Glutamatergic neuron (in vitro differentiated cells): ENCODE measurements around the gene CSTPP1. TPM values are rescaled to one million over a fixed set of nuclear protein-coding genes. Genes with fewer than 3 reads are reported as not detected.

ENCODE experiments used
- DNase-seq: peaks from one replicate; pipeline ENCODE4 v3.0.0; 2022
- H3K27ac Mint-ChIP-seq: one replicate; pipeline ENCODE4 v1.8.0; 2020; ENCODE audit warnings: mild to moderate bottlenecking, mixed read lengths, inconsistent platforms; ENCODE audit not compliant: unreplicated experiment
- H3K27me3 Mint-ChIP-seq: one replicate; pipeline ENCODE4 v1.8.0; 2020; ENCODE audit warnings: mild to moderate bottlenecking, moderate library complexity, mixed read lengths, inconsistent platforms; ENCODE audit not compliant: unreplicated experiment
- H3K36me3 Mint-ChIP-seq: one replicate; pipeline ENCODE4 v1.8.0; 2020; ENCODE audit warnings: mild to moderate bottlenecking, mixed read lengths, inconsistent platforms; ENCODE audit not compliant: unreplicated experiment
- H3K4me1 Mint-ChIP-seq: one replicate; pipeline ENCODE4 v1.8.0; 2020; ENCODE audit warnings: mild to moderate bottlenecking, low read depth, mixed read lengths, inconsistent platforms; ENCODE audit not compliant: unreplicated experiment
- H3K4me3 Mint-ChIP-seq: one replicate; pipeline ENCODE4 v1.8.0; 2020; ENCODE audit warnings: mild to moderate bottlenecking, mixed read lengths, inconsistent platforms; ENCODE audit not compliant: unreplicated experiment
- H3K9me3 Mint-ChIP-seq: one replicate; pipeline ENCODE4 v1.8.0; 2020; ENCODE audit warnings: mild to moderate bottlenecking, moderate library complexity, mixed read lengths, inconsistent platforms; ENCODE audit not compliant: unreplicated experiment
- CTCF ChIP-seq: fragments of 200-600 bp; sonication (generic); IDR thresholded peaks from one replicate; pipeline ENCODE4 v1.5.0; 2021; ENCODE audit not compliant: partially characterized antibody, unreplicated experiment
- total RNA-seq: library from RNA; stranded (reverse); fragmentation: NEBNext Ultra II Directional; extraction: Animal tissue kit (Norgen Biotek cat#: 25700); gene quantifications from one replicate; pipeline ENCODE4 v1.2.1, GENCODE V29; 2021; ENCODE audit not compliant: unreplicated experiment

The CSTPP1 gene
- total RNA-seq, 1 donor from 2014 or later, result 35.5 TPM

DNA sequence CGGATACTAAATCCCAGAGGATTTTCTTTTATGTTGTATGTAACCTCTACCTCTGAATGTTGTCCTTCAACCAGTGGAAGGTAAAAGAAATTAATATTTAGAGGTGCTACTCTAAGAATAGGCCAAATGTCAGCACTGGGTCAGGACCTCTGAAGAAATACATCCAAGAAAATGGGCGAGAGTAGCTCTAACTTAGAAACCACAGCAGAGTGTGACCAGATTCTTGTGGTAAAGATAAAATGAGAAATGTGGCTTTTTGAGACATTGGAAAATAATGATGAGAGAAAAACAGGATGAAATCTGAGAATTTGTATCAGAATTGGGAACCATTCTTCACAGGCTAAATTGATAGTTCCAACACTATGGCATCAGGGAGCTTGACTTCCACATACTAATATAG, 63.5 kb downstream of the CSTPP1 start:
- peaks cover 4% of the 10 kb centered on the region for H3K9me3 Mint-ChIP-seq
- TF ChIP-seq CTCF, result no peak
- no peaks in the 10 kb centered on the region for H3K36me3 Mint-ChIP-seq
- peaks cover 3% of the 10 kb centered on the region for H3K4me1 Mint-ChIP-seq
- H3K4me3 Mint-ChIP-seq, result no peak overlapping the region
- DNase-seq, result no peak
- H3K27me3 Mint-ChIP-seq, result no peaks in the 10 kb centered on the region
- no peak overlapping the region for H3K27ac Mint-ChIP-seq

- no peak overlapping the region for H3K27ac Mint-ChIP-seq
- H3K4me3 Mint-ChIP-seq, result no peak overlapping the region
- no peaks in the 10 kb centered on the region for H3K27me3 Mint-ChIP-seq
- peaks cover 3% of the 10 kb centered on the region for H3K4me1 Mint-ChIP-seq
- H3K9me3 Mint-ChIP-seq, result peaks cover 2% of the 10 kb centered on the region
- DNase-seq, result no peak
- no peaks in the 10 kb centered on the region for H3K36me3 Mint-ChIP-seq
- TF ChIP-seq CTCF, result no peak
Observed at GRCh38 chr11:47001781-47002181, 65.2 kb downstream of the CSTPP1 start.

GRCh38 chr11:47002390-47002789, 65.8 kb downstream of the CSTPP1 start:
- TF ChIP-seq CTCF, result no peak
- H3K27me3 Mint-ChIP-seq, result no peaks in the 10 kb centered on the region

DNA sequence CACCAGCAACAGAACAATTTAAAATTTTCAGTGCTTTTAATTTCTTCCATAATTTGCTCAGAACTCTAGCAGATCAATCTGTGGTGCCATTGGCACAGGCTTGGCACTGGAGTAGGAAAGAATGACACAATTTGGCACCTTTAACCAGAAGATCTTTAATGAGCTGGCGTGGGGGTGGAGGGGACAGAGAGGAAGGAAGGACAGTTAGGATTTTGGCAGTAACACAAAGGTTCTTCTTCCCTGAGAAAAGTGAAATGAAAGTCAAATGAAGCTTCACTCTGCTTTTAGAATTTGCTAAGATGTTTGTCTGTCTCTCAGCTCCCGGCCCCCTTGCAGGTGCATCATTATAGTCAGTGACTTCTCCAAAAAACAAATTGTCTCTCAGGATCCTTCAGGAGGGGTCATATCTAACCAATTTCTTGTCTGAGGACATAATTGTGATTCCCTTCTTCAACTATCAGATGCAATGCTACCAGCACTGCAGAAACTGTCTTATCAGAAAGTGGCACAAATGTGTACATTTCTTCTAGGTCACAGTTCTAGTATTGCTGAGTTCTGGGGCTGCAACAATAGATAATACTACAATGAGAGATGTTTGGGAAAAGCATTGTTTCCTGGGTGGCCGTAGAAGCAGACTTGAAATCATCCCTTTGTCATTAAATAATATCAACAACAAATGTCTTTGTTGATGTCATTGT, 66.8 kb downstream of the CSTPP1 start:
- no peak for DNase-seq
- Mint-ChIP-seq H3K27ac (no peak overlapping the region), H3K27me3 (no peaks in the 10 kb centered on the region), H3K36me3 (no peaks in the 10 kb centered on the region), H3K4me1 (peaks cover 5% of the 10 kb centered on the region), H3K9me3 (peaks cover 2% of the 10 kb centered on the region), H3K4me3 (no peak overlapping the region)
- no peak for TF ChIP-seq CTCF

More at GRCh38 chr11:47002390-47002789, 65.8 kb downstream of the CSTPP1 start:
- Mint-ChIP-seq H3K4me3 (no peak overlapping the region), H3K9me3 (peaks cover 2% of the 10 kb centered on the region), H3K4me1 (peaks cover 3% of the 10 kb centered on the region), H3K27ac (no peak overlapping the region), H3K36me3 (no peaks in the 10 kb centered on the region)
- no peak for DNase-seq

- Mint-ChIP-seq H3K9me3 (peaks cover 2% of the 10 kb centered on the region), H3K27me3 (no peaks in the 10 kb centered on the region), H3K36me3 (no peaks in the 10 kb centered on the region), H3K4me3 (no peak overlapping the region), H3K27ac (no peak overlapping the region), H3K4me1 (peaks cover 5% of the 10 kb centered on the region)
- DNase-seq, result no peak
- TF ChIP-seq CTCF, result no peak
Observed at GRCh38 chr11:47004595-47005033, 68.1 kb downstream of the CSTPP1 start.
